ENCODE data around the gene P3H2. TPM values are rescaled to one million over a fixed set of nuclear protein-coding genes. Genes with fewer than 3 reads are reported as not detected.
A peak's percentile ranks its signal among the peaks of the same experiment; 100 is the strongest.

Gene P3H2
- total RNA-seq, 1 donor from 2014 or later: 22.9 TPM

DNA sequence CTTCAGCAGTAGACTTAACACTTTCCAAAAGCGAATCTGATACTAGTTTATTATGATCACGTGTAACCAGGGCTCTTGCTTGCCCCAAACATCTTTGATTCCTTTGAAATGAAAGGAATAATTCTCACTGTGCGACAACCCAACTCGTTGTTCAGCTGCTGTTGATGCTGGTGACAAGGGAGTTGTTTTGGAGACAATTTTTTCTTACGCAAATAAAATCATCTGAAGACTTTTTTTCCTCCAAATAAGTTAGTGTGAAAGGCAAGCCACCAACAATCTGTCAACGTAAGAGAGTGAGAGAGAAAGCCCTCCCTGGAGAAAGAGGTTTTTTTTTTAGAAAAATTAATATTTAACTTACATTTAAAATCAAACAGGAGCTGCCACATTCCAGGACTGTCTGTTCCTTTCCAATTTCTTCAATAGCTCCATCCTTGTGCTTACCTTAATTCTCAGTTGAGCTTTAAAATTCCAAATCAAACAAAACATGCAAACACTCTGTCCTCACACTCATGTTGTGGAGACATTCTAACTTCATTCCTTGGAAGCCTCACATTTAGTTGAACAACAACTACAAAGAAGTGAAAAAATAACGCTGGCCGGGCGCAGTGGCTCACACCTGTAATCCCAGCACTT is 4.9 kb upstream of the P3H2 start:
- no peak for DNase-seq (ENCODE audit: low spot score)

DNA sequence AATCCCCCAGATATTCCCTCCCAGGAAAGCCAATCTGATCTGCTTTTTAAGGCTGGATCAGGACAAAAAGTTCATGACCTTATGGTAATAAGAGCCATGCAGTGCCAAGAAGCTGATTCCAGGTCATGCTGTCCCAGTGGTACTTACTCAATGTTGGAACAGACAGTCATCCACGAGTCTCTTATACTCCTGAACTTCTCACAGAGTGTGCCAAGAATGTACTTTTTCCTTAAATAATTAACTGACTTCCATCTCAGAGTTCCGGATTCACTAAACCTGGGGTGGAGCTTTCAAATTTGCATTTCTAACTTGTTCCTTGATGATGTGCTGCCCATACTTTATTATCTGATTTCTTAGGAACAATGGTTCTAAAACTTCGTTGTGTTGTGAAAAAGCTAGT is 3.4 kb upstream of the P3H2 start:
- no peak for DNase-seq (ENCODE audit: low spot score)

DNA sequence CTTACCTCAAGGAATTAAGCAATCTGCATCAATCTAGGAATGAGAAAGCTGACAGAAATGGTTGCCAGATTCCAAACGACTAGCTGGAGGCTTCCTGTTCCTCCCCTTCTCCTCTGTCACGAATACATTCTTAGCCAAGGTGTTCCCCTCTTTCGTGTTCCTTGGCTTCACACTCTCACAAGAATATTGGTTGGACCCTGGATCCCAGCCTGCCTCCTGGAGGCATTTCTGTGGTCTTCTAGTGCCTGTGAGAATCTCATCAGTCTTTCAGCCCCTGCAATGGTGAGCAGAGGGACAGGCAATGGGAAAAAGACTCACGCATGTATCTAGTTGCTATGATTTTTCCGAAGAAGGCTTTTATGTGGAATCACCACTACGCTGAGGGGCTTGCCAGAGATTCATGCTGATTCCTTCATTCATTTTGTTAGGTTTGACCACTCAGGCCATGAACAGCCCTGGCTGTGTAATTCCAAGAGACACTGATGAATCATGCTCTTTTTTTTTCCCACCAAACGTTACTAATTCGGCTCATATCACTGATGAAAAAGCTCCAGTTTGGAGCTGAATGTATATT is 1.6 kb upstream of the P3H2 start:
- no peak for DNase-seq (ENCODE audit: low spot score)

DNA sequence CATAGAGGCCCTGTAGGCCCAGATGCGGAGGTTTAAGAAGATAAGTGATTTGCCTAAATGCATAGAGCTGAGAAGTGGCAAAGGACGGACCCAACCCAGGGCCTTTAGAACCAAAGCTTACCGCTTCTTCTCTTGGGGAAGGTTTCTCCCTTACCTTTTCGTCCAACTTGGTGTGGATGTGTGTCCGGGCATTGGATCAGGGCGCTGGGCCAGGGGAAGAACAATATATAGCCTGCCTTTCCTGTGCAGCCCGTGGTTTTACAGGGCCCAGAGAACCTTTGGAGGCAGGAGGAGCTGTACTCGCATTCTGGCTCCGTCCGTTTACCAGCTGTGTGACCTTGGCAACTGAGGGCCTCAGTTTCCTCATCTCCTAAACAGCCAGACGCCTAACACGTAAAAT is 686 bp upstream of the P3H2 start:
- no peak for DNase-seq (ENCODE audit: low spot score)

DNA sequence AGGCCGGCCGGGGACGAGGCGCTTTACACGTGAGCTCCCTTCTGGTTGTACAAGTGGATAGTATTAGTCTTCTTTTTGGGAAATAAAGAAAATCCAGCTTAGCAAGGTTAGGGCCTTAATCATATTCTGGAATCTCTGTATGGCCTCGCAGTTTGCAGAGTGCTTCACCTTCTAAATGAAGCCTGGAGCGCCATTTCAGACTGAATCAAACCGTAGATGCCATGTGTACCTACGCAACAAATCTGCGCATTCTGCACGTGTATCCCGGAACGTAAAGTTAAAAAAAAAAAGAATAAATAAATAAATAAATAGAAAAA is 322 bp upstream of the P3H2 start:
- no peak for DNase-seq (ENCODE audit: low spot score)

DNA sequence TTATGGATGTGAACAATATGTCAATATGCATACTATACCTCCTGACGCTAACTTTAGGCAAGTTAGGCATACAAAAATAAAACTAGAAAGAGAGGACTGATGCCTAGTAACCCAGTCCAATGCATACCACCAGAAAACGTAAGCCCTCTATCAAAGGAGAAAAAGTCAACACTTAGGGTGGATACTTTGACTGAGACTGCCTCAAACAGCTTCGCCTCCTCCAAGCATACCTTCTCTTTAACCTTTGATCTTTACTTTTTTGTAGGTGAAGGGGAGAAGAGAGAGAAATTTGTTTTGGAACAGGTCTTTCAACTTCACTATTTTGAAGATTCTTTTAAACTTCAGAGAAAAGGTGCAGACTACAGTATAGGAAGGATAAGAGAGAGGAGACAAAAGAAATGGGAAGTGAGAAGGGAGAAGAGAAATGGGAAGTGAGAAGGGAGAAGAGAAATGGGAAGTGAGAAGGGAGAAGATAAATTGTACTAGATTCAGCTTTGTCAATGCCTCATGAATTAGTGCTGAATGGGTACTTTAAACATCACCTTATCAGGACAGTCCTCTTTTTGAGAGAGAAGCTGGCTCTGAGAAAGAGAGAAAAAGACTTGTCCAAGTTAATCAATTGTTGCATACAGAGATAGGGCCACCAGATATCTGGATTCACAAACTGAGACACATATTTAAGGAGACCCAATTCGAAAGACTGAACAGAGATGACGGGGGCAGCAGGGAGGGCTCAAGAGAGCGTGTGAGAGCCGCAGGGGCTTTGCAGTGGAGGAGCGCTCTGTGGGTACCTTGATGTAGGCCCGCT is 1.0 kb downstream of the P3H2 start:
- DNase-seq (ENCODE audit: low spot score): no peak

DNA sequence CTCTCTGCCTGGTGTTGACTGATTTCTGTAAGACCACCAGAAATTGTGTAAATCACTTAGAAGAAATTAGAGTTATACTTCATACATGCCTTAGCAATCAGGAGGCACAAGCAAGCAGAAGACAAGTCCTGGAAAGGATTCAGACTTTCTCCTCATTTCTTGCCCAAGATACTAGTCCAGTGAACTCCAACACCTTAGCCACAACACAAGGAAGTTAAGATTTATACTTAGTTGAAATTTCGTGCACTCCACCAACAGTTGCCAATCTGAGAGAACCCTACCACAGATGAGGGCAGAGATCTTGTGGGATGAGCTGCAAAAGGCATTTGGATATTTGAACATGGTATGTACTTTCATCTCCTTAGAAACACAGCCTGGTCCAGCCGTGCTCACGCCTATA is 2.3 kb downstream of the P3H2 start:
- no peak for DNase-seq (ENCODE audit: low spot score)

DNA sequence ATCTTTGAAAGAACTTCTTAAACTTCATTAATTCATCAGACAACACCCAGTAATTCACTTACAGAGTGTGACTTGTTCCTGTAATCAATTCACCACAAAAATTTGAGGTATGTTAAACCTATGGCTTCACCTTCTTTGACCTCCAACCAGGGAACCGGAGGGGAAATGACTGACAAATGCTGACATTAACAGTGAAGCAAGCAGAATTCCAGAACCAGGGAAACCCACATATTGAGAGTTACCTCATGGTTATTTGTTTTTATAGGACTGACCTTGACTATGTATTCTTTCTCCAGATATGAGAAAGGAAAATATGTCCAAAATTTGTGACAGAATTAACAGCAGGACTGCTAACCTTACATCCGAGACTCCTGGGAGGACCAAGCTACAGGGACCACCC is 2.7 kb downstream of the P3H2 start:
- DNase-seq (ENCODE audit: low spot score): no peak

DNA sequence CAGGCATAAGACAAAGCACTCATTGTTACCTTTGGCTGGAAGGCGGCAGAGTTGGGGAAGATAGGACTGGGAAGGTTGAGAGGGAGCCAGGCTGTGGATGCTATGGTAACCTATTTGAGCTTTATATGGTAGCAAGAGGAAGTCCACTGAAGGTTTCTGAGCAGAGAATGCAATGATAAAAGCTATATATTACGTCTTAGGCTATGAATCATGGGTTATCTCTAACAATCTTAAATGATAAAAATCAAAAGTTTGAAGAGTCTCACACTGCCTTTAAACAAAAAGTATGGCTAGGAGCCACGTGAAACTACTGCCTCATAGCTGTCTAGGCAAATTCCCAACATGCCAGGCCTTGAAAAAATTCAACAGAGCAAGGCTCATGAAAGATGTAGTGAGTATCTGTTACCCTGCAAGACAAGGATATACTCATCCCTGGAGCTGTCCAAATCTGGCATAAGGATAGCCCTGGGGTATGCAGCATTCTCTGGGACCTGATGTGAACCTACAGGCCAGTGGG is 4.1 kb downstream of the P3H2 start:
- DNase-seq (ENCODE audit: low spot score): no peak

DNA sequence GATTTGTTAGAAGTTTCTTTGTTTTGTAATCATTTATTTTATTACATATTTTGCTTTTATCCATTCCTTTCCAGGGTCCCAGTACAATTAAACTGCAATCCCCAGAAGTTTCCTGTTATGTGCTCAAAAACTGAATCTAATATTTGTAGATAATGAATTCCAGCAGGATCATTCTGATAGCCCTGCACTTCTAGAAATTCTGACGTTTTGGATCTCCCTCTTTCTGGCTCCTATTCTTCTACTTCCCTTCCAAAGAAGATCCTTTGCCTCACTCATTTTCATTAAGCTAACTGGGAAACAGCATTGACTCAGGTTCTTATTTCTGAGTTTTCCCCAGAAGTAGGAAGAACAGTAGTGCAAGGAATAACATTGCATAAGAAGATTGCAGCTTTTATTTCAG is 9.9 kb downstream of the P3H2 start:
- no peak for DNase-seq (ENCODE audit: low spot score)

DNA sequence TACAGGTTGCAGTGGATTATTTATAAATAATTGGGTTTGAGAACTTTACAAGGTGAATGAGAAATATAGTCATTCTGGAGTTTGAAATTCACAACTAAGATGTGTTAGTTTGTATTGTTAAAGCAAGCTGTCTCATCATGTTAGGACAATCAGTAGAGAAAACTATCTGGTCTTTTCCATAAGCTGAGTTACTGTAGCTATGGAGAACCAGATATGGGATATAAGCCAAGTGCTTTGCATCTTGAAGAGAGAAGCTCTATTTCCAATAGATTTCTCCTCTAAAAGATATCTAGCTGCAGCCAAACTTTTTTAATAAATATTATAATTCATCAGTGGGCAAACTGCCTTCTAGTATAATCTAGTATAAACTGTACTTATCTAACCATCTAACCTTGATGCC is 11.3 kb downstream of the P3H2 start:
- no peak for DNase-seq (ENCODE audit: low spot score)

DNA sequence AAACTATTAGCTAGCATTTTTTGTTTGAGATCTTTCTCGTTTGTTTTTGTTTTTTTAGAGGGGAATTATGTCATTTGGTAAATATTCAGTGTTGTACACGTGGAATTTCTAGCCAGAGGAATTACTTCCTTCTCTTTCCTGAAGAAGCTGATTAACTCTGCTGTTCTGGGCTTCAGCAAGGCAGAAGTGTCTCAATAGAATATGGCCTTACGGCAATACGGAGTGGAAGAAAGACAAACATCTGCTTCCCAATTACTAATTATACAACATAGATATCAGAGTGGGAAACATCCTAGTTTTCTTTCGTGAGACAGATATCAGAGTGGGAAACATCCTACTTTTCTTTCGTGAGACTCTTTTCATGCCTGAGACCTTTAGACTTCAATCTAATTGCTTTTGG is 11.9 kb downstream of the P3H2 start:
- DNase-seq (ENCODE audit: low spot score): no peak

DNA sequence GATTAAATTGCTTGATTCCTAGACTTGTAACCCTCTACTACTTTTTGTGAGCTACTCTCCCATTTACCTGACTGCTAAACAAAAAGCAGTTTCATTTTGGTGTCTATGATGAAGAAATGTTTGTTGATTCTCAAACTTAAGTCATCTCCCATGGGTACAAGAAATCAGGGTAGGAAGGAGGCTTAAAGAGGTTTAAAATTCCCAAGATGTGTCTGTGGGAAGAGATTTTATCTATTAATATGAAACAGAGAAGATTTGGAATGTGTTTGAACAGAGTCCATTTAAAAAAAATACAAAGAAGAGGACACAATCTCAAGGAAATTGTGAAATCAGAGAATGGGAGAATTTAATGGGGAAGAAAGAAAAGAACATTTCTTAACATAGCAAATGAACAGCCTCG is 14.8 kb downstream of the P3H2 start:
- no peak for DNase-seq (ENCODE audit: low spot score)

DNA sequence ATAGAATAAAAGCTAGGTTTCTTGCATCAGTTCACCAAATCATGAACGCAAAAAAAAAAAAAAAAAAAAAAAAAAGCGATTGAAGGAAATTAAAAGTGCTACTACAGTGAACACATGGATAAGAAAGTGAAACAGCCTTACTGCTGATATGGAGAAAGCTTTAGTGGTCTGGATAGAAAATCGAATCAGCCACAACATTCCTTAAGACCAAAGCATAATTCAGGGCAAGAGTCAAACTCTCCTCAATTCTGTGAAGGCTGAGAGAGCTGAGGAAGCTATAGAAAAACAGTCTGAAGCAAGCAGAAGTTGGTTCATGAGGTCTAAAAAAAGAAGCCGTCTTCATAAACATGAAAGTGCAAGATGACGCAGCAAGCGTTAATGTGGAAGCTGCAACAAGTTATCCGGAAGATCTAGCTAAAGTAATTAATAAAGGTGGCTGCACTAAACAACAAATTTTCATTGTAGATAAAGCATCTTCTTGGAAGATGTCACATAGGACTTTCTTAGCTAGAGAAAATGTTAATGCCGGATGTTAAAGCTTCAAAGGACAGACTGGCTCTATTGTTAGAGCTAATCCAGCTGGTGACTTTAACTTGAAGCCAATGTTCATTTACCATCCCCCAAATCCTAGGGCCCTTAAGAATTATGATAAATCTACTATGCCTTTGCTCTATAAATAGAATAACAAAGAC is 19.2 kb downstream of the P3H2 start:
- no peak for DNase-seq (ENCODE audit: low spot score)

DNA sequence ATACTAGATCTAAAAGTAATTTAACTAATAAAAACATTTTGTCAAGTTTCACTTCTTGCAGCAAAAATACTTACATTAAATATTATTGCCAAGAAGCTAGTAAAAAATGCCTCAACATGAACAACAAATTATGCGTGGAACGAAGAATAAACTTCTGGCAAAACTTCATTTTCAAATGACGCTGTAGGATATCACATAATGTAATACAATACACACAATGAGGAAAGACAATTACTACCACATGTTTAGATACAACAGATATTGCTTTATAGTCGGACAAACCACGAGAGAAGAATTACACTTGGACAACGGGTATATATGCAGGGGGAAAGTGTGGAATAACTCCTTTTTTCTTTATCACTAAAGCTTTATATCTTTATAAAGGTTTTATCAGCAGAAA is 21.6 kb downstream of the P3H2 start:
- no peak for DNase-seq (ENCODE audit: low spot score)

DNA sequence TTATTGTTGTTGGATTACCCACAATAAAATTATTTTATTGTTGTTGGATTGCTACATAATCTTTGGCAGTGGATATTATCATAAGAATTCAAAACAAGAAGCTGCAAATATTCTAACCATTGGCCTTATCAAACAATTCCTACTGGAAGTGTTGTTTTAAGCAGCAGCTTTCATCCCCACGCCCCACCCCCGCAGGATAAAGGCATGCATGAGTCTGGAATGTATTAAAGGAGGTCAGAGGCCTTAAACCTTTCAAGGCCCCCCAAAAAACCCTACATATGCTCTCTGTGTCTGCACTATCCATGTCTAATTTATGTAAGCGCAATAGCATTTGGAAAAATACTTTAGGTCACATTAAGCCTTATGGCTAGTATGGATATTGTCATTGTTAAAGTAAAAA is 23.1 kb downstream of the P3H2 start:
- no peak for DNase-seq (ENCODE audit: low spot score)

DNA sequence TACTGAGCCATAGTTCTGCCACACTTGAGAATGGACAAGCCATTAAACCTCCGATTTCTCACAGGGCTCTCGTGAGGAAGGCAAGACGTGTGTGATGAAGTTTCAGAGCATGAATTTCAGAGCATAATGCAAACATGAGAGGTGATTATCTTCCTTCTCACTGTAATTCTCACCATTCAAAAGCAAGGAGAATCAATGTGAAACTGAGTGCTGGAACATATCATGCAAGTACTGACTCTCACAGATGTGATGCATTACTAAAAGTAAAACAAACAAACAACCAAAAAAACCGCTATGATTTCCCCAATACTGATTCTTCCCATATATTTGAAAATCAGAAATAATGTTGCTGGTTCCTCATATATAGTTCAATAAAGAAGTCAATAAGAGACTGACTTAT is 23.7 kb downstream of the P3H2 start:
- DNase-seq (ENCODE audit: low spot score): no peak

DNA sequence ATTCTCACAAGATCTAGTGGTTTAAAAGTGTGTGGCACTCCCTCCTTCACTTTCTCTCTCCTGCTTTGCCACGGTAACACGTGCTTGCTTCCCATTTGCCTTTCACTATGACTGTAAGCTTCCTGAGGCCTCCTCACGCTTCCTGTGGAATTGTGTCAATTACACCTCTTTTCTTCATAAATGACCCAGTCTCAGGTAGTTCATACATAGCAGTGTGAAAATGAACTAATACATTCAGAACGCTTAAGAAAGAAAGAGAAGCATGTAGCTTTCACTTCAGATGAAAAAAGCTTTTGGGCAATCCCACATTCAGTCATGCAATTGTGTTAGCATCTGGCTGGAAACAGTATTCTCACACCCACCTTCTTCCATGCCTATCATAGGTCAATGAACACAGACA is 24.4 kb downstream of the P3H2 start:
- no peak for DNase-seq (ENCODE audit: low spot score)

DNA sequence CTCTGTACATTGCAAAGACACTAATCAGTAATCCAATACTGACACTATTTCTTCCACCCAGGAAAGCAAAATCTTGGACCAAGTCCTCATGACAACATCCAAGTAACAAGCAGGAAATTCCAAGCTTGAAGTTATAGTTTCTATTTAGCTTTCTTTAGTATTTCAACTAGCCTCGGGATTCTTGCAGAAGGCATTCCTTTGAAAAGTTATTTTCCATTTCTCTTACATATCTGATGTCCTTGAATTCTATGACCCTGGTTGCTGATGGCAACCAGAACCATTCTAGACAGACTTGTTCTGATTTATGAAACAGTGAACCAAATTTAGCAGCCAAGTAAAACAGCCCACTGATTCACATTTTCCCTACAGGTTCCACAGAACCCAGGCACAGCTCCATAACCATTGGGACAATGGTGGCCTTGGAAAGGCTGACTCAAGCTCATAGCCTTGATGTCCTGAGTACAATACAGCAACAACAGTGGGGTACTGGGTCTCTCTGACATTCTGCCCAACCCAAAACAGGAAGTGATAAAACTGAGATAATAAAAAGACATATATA is 26.5 kb downstream of the P3H2 start:
- peak; percentile 71 for DNase-seq (ENCODE audit: low spot score)

DNA sequence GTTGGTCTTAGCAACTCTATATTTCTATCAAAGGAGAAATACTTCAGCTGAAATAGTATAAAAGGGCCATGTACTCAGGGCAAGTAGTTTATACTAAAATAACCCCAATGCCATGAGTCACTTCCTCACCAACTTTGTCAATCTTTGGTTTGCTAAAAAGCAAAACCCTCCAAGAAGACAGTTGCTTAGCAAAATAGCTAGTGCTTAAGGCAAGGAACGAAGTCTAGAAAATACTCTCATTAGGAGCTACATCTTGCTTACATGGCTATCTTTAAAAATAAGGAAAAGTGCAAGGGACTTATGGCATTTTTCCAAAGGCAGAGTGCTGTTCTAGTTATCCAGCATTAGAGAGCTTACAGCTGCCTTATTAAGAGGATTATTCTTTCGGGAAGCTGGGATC is 28.4 kb downstream of the P3H2 start:
- peak; percentile 76 for DNase-seq (ENCODE audit: low spot score)

DNA sequence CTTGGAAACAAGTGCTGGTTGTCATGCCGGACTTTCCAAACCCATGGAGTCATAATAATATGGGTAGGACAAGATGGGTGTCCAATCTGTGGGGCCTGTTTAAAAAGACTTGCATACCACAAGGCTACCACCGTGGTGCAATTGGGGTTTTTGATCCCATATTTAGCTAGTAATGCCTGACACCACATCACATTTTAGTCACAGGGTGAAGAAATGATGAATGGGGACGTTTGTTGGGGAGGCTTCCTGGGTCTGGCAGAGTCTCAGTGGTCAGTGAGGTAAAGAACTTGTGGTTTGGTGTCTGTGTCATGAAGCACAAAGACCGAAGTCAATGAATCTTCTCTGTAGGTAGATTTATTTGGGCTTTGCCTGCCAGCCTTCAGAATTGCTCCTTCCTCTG is 31.0 kb downstream of the P3H2 start:
- DNase-seq (ENCODE audit: low spot score): no peak

DNA sequence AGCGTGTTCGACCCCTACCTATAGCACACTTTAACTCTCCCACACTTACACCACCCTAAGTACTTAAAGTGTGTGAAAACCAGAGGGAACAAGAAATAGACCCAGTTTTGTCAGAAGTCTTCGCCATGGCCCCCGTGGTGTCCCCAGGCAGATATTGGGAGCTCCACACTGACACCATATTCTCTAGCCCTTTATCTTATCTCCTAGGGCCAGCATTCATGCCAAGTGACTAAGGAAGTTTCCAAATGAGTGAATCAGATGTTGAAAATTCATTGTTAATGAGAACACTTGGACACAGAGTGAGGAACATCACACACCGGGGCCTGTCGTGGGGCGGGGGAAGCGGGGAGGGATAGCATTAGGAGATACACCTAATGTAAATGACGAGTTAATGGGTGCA is 31.8 kb downstream of the P3H2 start:
- DNase-seq (ENCODE audit: low spot score): no peak
